ENCODE results near the gene TMEM151B. TPM values are rescaled to one million over a fixed set of nuclear protein-coding genes. Genes with fewer than 3 reads are reported as not detected.
A peak's percentile ranks its signal among the peaks of the same experiment; 100 is the strongest.

The TMEM151B gene
- total and polyA plus RNA-seq, 9 of the 15 experiments (the other 6 are each of a cell fraction or from before 2014, with no cell fraction given), result not detected

DNA sequence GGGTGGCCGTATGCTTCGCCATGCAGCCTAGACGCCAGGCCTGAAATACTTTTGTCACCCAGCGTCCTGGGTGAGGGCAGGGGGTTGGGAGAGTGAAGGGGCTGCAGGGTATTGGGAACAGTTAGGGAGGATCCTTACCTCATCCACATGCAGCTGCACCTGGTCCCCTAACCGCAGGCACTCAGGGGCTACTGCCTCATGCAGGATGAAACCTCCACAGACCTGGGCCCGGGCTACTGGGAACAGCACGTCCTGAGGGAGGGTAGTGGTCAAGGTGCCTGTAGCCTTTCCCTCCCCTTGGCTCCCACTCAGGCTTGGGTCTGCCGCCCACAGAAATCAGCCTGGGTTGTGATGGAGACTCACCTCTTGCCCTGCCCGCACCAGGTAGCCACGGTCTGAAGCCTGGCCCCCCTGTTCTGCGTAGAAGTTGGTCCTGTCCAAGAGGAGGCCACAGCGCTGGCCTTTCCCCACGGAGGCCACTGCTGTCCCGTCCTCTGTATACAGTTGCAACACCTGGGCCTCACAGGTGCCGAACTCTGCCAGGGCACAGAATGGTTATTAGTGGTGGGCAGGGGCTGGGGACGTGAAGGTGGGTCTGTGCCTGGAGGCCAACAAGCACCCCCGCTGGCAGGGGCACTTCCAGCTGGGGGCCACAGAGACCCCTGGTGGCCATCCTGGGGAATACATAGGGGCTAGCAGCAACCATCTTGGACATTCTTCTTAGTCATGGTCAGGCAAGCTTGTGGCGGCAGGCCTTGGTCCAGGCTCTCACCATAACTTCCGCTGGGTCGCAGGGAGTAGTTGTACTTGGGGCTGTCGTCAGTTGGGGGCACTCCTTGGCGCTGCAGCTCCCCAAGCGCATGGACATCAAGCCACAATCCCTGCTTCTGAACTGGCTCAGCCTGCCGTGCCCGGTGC lies 34.3 kb downstream of the TMEM151B start (continued):
- TF ChIP-seq, protein P1, sequence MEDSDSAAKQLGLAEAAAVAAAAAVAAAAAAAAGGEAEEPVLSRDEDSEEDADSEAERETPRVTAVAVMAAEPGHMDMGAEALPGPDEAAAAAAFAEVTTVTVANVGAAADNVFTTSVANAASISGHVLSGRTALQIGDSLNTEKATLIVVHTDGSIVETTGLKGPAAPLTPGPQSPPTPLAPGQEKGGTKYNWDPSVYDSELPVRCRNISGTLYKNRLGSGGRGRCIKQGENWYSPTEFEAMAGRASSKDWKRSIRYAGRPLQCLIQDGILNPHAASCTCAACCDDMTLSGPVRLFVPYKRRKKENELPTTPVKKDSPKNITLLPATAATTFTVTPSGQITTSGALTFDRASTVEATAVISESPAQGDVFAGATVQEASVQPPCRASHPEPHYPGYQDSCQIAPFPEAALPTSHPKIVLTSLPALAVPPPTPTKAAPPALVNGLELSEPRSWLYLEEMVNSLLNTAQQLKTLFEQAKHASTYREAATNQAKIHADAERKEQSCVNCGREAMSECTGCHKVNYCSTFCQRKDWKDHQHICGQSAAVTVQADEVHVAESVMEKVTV (CRISPR knock-in tag; IDR thresholded peaks at IDR 0.05), result no peak
- TF ChIP-seq ATF1 (CRISPR knock-in tag; IDR thresholded peaks at IDR 0.05) (no peak), ATF1 (tag; IDR thresholded peaks at IDR 0.05) (no peak), PML (IDR thresholded peaks at IDR 0.05; ENCODE audit: low read length) (no peak)
- TF ChIP-seq, protein P2, sequence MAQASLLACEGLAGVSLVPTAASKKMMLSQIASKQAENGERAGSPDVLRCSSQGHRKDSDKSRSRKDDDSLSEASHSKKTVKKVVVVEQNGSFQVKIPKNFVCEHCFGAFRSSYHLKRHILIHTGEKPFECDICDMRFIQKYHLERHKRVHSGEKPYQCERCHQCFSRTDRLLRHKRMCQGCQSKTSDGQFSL (CRISPR knock-in tag; IDR thresholded peaks at IDR 0.05), result peak; percentile 75
- TF ChIP-seq, protein P2 (tag; IDR thresholded peaks at IDR 0.05), result no peak
- TF ChIP-seq, protein P3, sequence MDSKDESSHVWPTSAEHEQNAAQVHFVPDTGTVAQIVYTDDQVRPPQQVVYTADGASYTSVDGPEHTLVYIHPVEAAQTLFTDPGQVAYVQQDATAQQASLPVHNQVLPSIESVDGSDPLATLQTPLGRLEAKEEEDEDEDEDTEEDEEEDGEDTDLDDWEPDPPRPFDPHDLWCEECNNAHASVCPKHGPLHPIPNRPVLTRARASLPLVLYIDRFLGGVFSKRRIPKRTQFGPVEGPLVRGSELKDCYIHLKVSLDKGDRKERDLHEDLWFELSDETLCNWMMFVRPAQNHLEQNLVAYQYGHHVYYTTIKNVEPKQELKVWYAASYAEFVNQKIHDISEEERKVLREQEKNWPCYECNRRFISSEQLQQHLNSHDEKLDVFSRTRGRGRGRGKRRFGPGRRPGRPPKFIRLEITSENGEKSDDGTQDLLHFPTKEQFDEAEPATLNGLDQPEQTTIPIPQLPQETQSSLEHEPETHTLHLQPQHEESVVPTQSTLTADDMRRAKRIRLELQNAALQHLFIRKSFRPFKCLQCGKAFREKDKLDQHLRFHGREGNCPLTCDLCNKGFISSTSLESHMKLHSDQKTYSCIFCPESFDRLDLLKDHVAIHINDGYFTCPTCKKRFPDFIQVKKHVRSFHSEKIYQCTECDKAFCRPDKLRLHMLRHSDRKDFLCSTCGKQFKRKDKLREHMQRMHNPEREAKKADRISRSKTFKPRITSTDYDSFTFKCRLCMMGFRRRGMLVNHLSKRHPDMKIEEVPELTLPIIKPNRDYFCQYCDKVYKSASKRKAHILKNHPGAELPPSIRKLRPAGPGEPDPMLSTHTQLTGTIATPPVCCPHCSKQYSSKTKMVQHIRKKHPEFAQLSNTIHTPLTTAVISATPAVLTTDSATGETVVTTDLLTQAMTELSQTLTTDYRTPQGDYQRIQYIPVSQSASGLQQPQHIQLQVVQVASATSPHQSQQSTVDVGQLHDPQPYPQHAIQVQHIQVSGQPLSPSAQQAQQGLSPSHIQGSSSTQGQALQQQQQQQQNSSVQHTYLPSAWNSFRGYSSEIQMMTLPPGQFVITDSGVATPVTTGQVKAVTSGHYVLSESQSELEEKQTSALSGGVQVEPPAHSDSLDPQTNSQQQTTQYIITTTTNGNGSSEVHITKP (IDR thresholded peaks at IDR 0.05; ENCODE audit: partially characterized antibody), result peak; percentile 42
- TF ChIP-seq, protein P4, sequence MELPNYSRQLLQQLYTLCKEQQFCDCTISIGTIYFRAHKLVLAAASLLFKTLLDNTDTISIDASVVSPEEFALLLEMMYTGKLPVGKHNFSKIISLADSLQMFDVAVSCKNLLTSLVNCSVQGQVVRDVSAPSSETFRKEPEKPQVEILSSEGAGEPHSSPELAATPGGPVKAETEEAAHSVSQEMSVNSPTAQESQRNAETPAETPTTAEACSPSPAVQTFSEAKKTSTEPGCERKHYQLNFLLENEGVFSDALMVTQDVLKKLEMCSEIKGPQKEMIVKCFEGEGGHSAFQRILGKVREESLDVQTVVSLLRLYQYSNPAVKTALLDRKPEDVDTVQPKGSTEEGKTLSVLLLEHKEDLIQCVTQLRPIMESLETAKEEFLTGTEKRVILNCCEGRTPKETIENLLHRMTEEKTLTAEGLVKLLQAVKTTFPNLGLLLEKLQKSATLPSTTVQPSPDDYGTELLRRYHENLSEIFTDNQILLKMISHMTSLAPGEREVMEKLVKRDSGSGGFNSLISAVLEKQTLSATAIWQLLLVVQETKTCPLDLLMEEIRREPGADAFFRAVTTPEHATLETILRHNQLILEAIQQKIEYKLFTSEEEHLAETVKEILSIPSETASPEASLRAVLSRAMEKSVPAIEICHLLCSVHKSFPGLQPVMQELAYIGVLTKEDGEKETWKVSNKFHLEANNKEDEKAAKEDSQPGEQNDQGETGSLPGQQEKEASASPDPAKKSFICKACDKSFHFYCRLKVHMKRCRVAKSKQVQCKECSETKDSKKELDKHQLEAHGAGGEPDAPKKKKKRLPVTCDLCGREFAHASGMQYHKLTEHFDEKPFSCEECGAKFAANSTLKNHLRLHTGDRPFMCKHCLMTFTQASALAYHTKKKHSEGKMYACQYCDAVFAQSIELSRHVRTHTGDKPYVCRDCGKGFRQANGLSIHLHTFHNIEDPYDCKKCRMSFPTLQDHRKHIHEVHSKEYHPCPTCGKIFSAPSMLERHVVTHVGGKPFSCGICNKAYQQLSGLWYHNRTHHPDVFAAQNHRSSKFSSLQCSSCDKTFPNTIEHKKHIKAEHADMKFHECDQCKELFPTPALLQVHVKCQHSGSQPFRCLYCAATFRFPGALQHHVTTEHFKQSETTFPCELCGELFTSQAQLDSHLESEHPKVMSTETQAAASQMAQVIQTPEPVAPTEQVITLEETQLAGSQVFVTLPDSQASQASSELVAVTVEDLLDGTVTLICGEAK (IDR thresholded peaks at IDR 0.05), result no peak
- TF ChIP-seq, protein P4 (CRISPR knock-in tag; IDR thresholded peaks at IDR 0.05), result no peak

Data from K562 (cell line).